Right lobe of liver (tissue), 6 donors: ENCODE results near the gene CDYL2. TPM values are rescaled to one million over a fixed set of nuclear protein-coding genes. Genes with fewer than 3 reads are reported as not detected.

Experiments
- ATAC-seq, 4 donors: fragments of 200-7000 bp; cut with Tn5 transposase; one replicate each; pipeline ENCODE4 v1.9.1; 2020; ENCODE audit warnings: mild to moderate bottlenecking in 4 of 4, moderate library complexity in 4 of 4
- DNase-seq, 3 donors: peaks; one replicate each; pipeline ENCODE4 v3.0.0-alpha.2; 2020
- H3K27ac ChIP-seq, 3 donors: fragments of 200-600 bp; one replicate each; pipeline ENCODE4 v1.8.0; 2022
- H3K27me3 ChIP-seq, 2 donors: fragments of 200-600 bp; one replicate each; pipeline ENCODE4 v1.8.0; 2022
- H3K36me3 ChIP-seq, 4 donors: fragments of 200-600 bp; sonication (generic) in 1 of 4; one replicate each; pipeline versions ENCODE4 v1.5.1 to v1.8.0; 2017 to 2022; ENCODE audit warnings: control low read depth in 1 of 4
- H3K4me1 ChIP-seq, 4 donors: fragments of 200-600 bp; sonication (generic) in 1 of 4; one replicate each; pipeline versions ENCODE4 v1.5.1 to v1.8.0; 2017 to 2022; ENCODE audit warnings: control low read depth in 1 of 4
- H3K4me3 ChIP-seq, 3 donors: fragments of 200-600 bp; one replicate each; pipeline ENCODE4 v1.8.0; 2022
- H3K9me3 ChIP-seq, 4 donors: fragments of 200-600 bp; sonication (generic) in 1 of 4; one replicate each; pipeline versions ENCODE4 v1.5.1 to v1.8.0; 2017 to 2022; ENCODE audit warnings: control low read depth in 1 of 4
- POLR2A ChIP-seq: fragments of 450-650 bp; IDR thresholded peaks from one replicate; pipeline ENCODE4 v1.6.1; 2017; ENCODE audit warnings: antibody characterized with exemption, mild to moderate bottlenecking
- WGBS: methylation state at CpG from one replicate; pipeline ENCODE4 v1.1.6; 2018; ENCODE audit warnings: low coverage, low lambda C conversion rate; ENCODE audit not compliant: insufficient coverage; ENCODE audit errors: missing lambda C conversion rate; 5-methylcytosine and 5-hydroxymethylcytosine counted together
- intact Hi-C, 2 donors: fragments of 100-400 bp; cut with DNase I; formaldehyde crosslinking; loops; one replicate each; pipeline versions ENCODE4 v1.11.2 to v1.14.1; 2022
- total RNA-seq, 6 experiments: library from RNA; depleted of rRNA in 2 of 6; stranded (reverse); fragments of >200 nt in 2 of 6; fragmentation: NEBNext Ultra II Directional in 3 of 6; extraction: Animal tissue kit (Norgen Biotek cat#: 25700) in 3 of 6; gene quantifications; one replicate each; pipeline versions ENCODE4 v1.1.0 to v1.2.4, GENCODE V29; 2016 to 2023
- TF ChIP-seq, protein P1 (sequence below), 4 donors: fragments of 200-600 bp in 3 of 4; fragments of 450-650 bp in 1 of 4; IDR thresholded peaks; one replicate each; pipeline versions ENCODE4 v1.5.1 to v1.8.0; 2016 to 2022; ENCODE audit warnings: antibody characterized with exemption in 4 of 4, mild to moderate bottlenecking in 2 of 4
- donor health status: DM: no; HTN: yes; CAD: no.
- donor health status: DM: no; HTN: no; CAD: no.
- donor health status: DM: no; HTN: no; CAD: no.
- donor health status: DM: no; HTN: yes; CAD: no.
- donor health status: DM: no; HTN: yes; CAD: no.

The CDYL2 gene
- total RNA-seq, 6 experiments from 2014 or later: 2.2 to 12.7 (median 6.3) TPM

DNA sequence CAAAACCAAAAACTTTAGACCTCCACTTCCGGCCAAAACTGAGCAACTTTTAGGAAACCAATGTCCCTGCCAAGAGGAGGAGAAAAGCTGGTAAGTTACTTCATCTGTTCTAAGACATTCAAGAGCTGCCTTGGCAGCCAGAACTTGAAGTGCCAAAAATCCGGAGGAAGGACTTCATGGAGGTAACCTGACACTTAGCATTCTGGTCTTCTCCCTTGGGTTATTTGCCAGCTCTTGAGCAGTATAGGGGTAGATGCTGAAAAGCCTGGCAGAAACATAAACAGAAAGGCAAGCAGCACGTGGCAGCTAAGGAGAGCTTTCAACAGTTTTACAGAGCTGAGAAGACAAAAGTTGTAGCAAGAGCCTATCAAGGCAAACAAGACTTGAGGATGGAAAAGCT lies 53.2 kb downstream of the CDYL2 start:
- H3K4me1 ChIP-seq: no peaks in the 10 kb centered on the region
- H3K4me3 ChIP-seq: no peak overlapping the region
- no peaks in the 10 kb centered on the region for H3K36me3 ChIP-seq
- TF ChIP-seq, protein P1, sequence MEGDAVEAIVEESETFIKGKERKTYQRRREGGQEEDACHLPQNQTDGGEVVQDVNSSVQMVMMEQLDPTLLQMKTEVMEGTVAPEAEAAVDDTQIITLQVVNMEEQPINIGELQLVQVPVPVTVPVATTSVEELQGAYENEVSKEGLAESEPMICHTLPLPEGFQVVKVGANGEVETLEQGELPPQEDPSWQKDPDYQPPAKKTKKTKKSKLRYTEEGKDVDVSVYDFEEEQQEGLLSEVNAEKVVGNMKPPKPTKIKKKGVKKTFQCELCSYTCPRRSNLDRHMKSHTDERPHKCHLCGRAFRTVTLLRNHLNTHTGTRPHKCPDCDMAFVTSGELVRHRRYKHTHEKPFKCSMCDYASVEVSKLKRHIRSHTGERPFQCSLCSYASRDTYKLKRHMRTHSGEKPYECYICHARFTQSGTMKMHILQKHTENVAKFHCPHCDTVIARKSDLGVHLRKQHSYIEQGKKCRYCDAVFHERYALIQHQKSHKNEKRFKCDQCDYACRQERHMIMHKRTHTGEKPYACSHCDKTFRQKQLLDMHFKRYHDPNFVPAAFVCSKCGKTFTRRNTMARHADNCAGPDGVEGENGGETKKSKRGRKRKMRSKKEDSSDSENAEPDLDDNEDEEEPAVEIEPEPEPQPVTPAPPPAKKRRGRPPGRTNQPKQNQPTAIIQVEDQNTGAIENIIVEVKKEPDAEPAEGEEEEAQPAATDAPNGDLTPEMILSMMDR (IDR thresholded peaks at IDR 0.05): no peak
- TF ChIP-seq POLR2A: no peak
- intact Hi-C loops: no loop called here
- DNase-seq (no peak), ATAC-seq (peak in 2 of 4 donors; percentile 22 to 27)
- WGBS: 28% methylated on average over 3 of the region's 3 CpGs
- H3K9me3 ChIP-seq: no peaks in the 10 kb centered on the region
- no peaks in the 10 kb centered on the region for H3K27me3 ChIP-seq
- no peak overlapping the region for H3K27ac ChIP-seq

DNA sequence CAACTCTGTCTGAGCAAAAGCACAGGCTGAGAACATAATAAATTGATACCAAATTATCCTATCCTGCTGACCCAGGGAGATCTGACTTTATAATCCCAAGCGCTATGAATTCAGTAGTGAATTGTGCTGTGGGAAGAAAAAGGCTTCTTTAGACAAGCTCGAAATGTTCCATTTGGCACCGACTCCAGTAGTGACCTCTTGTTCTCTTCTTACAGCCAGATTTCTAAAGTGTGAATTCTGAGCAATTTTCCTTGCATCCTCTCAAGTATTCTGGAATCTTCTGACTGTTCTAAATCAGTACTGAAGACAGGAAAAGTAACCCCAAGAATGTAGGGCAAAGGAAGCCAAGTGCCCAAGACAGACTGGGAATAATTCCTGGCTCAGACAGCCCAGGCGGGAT lies 58.2 kb downstream of the CDYL2 start:
- TF ChIP-seq, protein P1 (IDR thresholded peaks at IDR 0.05): no peak
- no peak for TF ChIP-seq POLR2A
- Histone ChIP-seq H3K27me3 (no peaks in the 10 kb centered on the region), H3K9me3 (no peaks in the 10 kb centered on the region), H3K4me1 (no peaks in the 10 kb centered on the region), H3K4me3 (no peak overlapping the region), H3K36me3 (no peaks in the 10 kb centered on the region), H3K27ac (no peak overlapping the region)
- DNase-seq (no peak), ATAC-seq (no peak)
- WGBS: 66% methylated on average over 3 of the region's 4 CpGs
- intact Hi-C loops: no loop called here

DNA sequence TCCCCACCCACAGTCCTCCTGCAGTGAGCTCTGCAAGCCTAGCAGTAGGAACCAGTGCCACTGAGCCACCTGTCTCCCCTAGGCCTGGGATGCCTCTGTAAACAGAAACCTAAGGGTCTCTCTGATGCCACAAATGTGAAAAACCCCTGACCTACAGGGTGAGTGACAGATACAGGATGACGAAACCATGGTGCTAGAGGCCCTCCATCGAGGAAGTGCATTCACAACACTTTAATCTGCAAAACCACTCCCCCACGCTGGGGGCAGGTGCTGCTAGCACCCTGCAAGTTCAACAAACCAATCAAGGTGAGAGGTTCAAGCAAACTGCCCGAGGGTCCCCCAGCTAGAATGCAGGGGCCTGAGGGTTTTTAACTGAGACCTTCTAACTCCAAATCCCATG lies 59.5 kb downstream of the CDYL2 start:
- no peak for DNase-seq
- WGBS: no CpG with 5 or more reads among the region's 4 CpGs
- intact Hi-C loops: no loop called here

DNA sequence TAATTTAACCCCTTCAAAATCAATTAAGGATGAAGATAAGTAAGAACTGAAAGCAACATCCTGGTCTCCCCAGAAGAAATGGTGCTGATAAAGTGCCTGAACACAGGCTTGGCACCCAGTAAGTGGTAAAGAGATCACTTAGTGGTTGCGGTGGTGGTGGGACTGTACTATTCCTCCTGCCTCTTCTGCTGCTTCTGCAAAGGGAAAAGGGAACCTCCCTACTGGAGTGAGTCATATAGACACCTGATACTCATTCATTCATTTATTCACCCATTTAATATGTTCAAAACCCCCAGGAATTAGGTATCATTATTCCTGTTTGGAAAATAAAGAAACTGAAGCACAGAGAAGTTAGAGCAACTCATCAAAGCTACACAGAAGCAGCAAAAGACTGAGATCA lies 60.6 kb downstream of the CDYL2 start:
- no peak for TF ChIP-seq POLR2A
- TF ChIP-seq, protein P1 (IDR thresholded peaks at IDR 0.05): no peak
- intact Hi-C loops: no loop called here
- no peaks in the 10 kb centered on the region for H3K27me3 ChIP-seq
- H3K27ac ChIP-seq: no peak overlapping the region
- ATAC-seq (no peak), DNase-seq (no peak)
- 83% methylated on average over 1 of the region's 1 CpG for WGBS
- no peak overlapping the region for H3K4me3 ChIP-seq
- peaks cover 0 to 3% (median 0%) of the 10 kb centered on the region in 4 donors for H3K9me3 ChIP-seq
- H3K36me3 ChIP-seq: no peaks in the 10 kb centered on the region
- no peaks in the 10 kb centered on the region for H3K4me1 ChIP-seq

More for the DNA sequence above, 59.5 kb downstream of the CDYL2 start:
- Histone ChIP-seq H3K27ac (no peak overlapping the region), H3K36me3 (no peaks in the 10 kb centered on the region), H3K4me1 (no peaks in the 10 kb centered on the region), H3K4me3 (no peak overlapping the region), H3K9me3 (peaks cover 0 to 3% (median 0%) of the 10 kb centered on the region in 4 donors), H3K27me3 (no peaks in the 10 kb centered on the region)
- TF ChIP-seq, protein P1 (IDR thresholded peaks at IDR 0.05): no peak
- no peak for TF ChIP-seq POLR2A
- no peak for ATAC-seq

DNA sequence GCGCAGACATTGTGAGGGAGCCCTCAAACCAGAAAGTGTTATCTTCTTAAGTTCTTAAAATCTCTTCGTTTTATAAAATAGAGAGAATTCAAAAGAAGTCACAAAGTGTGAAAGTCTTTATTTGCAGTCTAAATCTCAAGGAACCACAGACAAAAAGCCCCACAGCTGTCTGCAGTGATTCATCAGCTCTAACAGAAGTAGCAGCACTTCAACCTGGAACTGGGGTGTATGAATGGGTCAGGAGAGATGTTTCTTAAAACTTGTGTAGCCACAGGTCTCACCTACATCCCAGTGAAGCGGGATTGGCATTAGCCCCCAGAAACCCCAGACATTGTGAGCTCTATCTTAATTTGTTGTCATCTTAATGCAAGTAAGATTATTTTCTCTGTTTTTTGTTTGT lies 61.1 kb downstream of the CDYL2 start:
- H3K27me3 ChIP-seq: no peaks in the 10 kb centered on the region
- DNase-seq (no peak), ATAC-seq (no peak)
- no peak overlapping the region for H3K27ac ChIP-seq
- no peaks in the 10 kb centered on the region for H3K4me1 ChIP-seq
- H3K4me3 ChIP-seq: no peak overlapping the region
- intact Hi-C loops: no loop called here
- TF ChIP-seq POLR2A: no peak
- H3K9me3 ChIP-seq: peaks cover 0 to 3% (median under 1%) of the 10 kb centered on the region in 4 donors
- 95% methylated on average over 3 of the region's 3 CpGs for whole genome bisulfite sequencing
- no peaks in the 10 kb centered on the region for H3K36me3 ChIP-seq
